SK-N-SH (cell line): Measurements from ENCODE around the gene CCDC74A. TPM values are rescaled to one million over a fixed set of nuclear protein-coding genes. Genes with fewer than 3 reads are reported as not detected.

Source experiments
- CTCF ChIA-PET: fragments of 300-600, 350-600 bp; formaldehyde crosslinking; extraction: SDS; loops from one replicate; lab custom pipeline; 2021; lab: Yijun Ruan, JAX
- POLR2A ChIA-PET: fragments of 350-600 bp; sonication (Branson Sonifier 250); formaldehyde crosslinking; extraction: SDS; loops from one replicate; lab custom pipeline; 2020; ENCODE audit warnings: antibody characterized with exemption, inconsistent platforms; lab: Yijun Ruan, JAX
- DNase-seq: peaks from one replicate; pipeline ENCODE4 v3.0.0; 2012
- H2AFZ ChIP-seq: fragments of 200-600 bp; sonication (generic); 2 replicates; pipeline ENCODE4 v1.8.1; 2016; ENCODE audit warnings: antibody characterized with exemption, mild to moderate bottlenecking, low read depth
- H3F3A ChIP-seq: fragments of 200-600 bp; sonication (generic); replicated peaks from 2 replicates; pipeline ENCODE3; 2016; ENCODE audit warnings: antibody characterized with exemption, mild to moderate bottlenecking; ENCODE audit not compliant: insufficient read depth
- H3K27ac ChIP-seq, 2 experiments: fragments of 200-500 bp in 1 of 2; fragments of 200-600 bp in 1 of 2; sonication (Bioruptor generic) in 1 of 2; sonication (generic), shearing (Covaris generic) in 1 of 2; 2 replicates each; pipeline versions ENCODE4 v1.5.1 to v1.6.1; 2014 to 2016; ENCODE audit warnings: low read depth in 2 of 2, inconsistent platforms in 1 of 2, low read length in 1 of 2, mild to moderate bottlenecking in 1 of 2, mixed read lengths in 1 of 2
- H3K27me3 ChIP-seq: fragments of 200-600 bp; sonication (generic), shearing (Covaris generic); 2 replicates; pipeline ENCODE4 v1.6.1; 2016; ENCODE audit warnings: mixed run types; ENCODE audit not compliant: insufficient read depth
- H3K36me3 ChIP-seq, 2 experiments: fragments of 200-500 bp in 1 of 2; fragments of 200-600 bp in 1 of 2; sonication (Bioruptor generic) in 1 of 2; sonication (generic) in 1 of 2; replicated peaks in 1 of 2; 2 replicates each; pipeline versions ENCODE3 to v1.5.1; 2014 to 2016; ENCODE audit warnings: low read length in 1 of 2, mild to moderate bottlenecking in 1 of 2; ENCODE audit not compliant: insufficient read depth in 2 of 2, control insufficient read depth in 1 of 2
- H3K4me1 ChIP-seq, 2 experiments: fragments of 200-500 bp in 1 of 2; fragments of 200-600 bp in 1 of 2; sonication (Bioruptor generic) in 1 of 2; sonication (generic), shearing (Covaris generic) in 1 of 2; 2 replicates each; pipeline versions ENCODE4 v1.5.1 to v1.6.1; 2014 to 2016; ENCODE audit warnings: low read depth in 1 of 2, low read length in 1 of 2, mixed run types in 1 of 2; ENCODE audit not compliant: insufficient read depth in 2 of 2, control insufficient read depth in 1 of 2
- H3K4me2 ChIP-seq: fragments of 200-600 bp; sonication (generic), shearing (Covaris generic); 2 replicates; pipeline ENCODE4 v1.6.1; 2017; ENCODE audit warnings: mixed run types
- H3K4me3 ChIP-seq, 2 experiments: fragments of 200-500 bp in 1 of 2; fragments of 200-600 bp in 1 of 2; sonication (Bioruptor generic) in 1 of 2; sonication (generic), shearing (Covaris generic) in 1 of 2; 2 replicates each; pipeline versions ENCODE4 v1.5.1 to v1.8.1; 2014 to 2016; ENCODE audit warnings: low read depth in 2 of 2, inconsistent platforms in 1 of 2, low read length in 1 of 2, mild to moderate bottlenecking in 1 of 2, mixed read lengths in 1 of 2, moderate library complexity in 1 of 2
- H3K79me2 ChIP-seq: fragments of 200-600 bp; sonication (generic); 2 replicates; pipeline ENCODE4 v1.8.1; 2017; ENCODE audit warnings: mild to moderate bottlenecking; ENCODE audit not compliant: insufficient read depth
- H3K9ac ChIP-seq: fragments of 200-600 bp; sonication (generic); 2 replicates; pipeline ENCODE4 v1.6.1; 2017; ENCODE audit warnings: mixed run types
- H3K9me2 ChIP-seq: fragments of 200-600 bp; sonication (generic); 2 replicates; pipeline ENCODE4 v1.6.1; 2017; ENCODE audit warnings: mixed run types
- H3K9me3 ChIP-seq: fragments of 200-600 bp; sonication (generic); 2 replicates; pipeline ENCODE4 v1.6.1; 2017; ENCODE audit warnings: mixed run types, mild to moderate bottlenecking, moderate library complexity
- H4K20me1 ChIP-seq: fragments of 200-600 bp; sonication (generic); 2 replicates; pipeline ENCODE4 v1.6.1; 2017; ENCODE audit warnings: mild to moderate bottlenecking, mixed run types; ENCODE audit not compliant: insufficient read depth
- FOSL2 ChIP-seq: IDR thresholded peaks from 2 replicates; pipeline ENCODE4 v1.4.0; 2012; ENCODE audit warnings: low read depth, mild to moderate bottlenecking, moderate library complexity, borderline replicate concordance
- FOXJ3 ChIP-seq: sonication (generic); formaldehyde crosslinking; IDR thresholded peaks from 2 replicates; pipeline ENCODE4 v1.5.1; 2020; ENCODE audit warnings: mild to moderate bottlenecking, missing genetic modification reagents
- FOXM1 ChIP-seq: IDR thresholded peaks from 2 replicates; pipeline ENCODE4 v1.4.0; 2012; ENCODE audit warnings: low read depth, mild to moderate bottlenecking
- GATA2 ChIP-seq: sonication (generic); formaldehyde crosslinking; IDR thresholded peaks from 2 replicates; pipeline ENCODE4 v1.5.0; 2020; ENCODE audit warnings: mild to moderate bottlenecking, missing genetic modification reagents
- IRF3 ChIP-seq: fragments of 150-350 bp; IDR thresholded peaks from 2 replicates; pipeline ENCODE4 v1.6.1; 2016; ENCODE audit warnings: mild to moderate bottlenecking, low read depth, low read length
- JUND ChIP-seq: IDR thresholded peaks from 2 replicates; pipeline ENCODE4 v1.4.0; 2012
- MAX ChIP-seq: IDR thresholded peaks from 2 replicates; pipeline ENCODE4 v1.4.0; 2012; ENCODE audit warnings: low read depth
- MEF2A ChIP-seq: IDR thresholded peaks from 2 replicates; pipeline ENCODE4 v1.4.0; 2012; ENCODE audit warnings: low read depth, borderline replicate concordance
- MXI1 ChIP-seq: IDR thresholded peaks from 2 replicates; pipeline ENCODE4 v1.6.1; 2012; ENCODE audit warnings: mild to moderate bottlenecking, low read depth, low read length, improper control_type of control experiment
- PBX3 ChIP-seq: IDR thresholded peaks from 2 replicates; pipeline ENCODE4; 2012
- REST ChIP-seq: IDR thresholded peaks from 2 replicates; pipeline ENCODE4 v1.6.1; 2012; ENCODE audit warnings: mild to moderate bottlenecking, low read depth, low read length, moderate library complexity
- RXRA ChIP-seq: IDR thresholded peaks from 2 replicates; pipeline ENCODE4 v1.4.0; 2012; ENCODE audit warnings: low read depth, mild to moderate bottlenecking, borderline replicate concordance
- SMC3 ChIP-seq: IDR thresholded peaks from 2 replicates; pipeline ENCODE4 v1.6.1; 2012; ENCODE audit warnings: low read depth, low read length, improper control_type of control experiment
- TCF12 ChIP-seq: IDR thresholded peaks from 2 replicates; pipeline ENCODE4 v1.4.0; 2012
- USF1 ChIP-seq: IDR thresholded peaks from 2 replicates; pipeline ENCODE4 v1.4.0; 2012; ENCODE audit warnings: low read depth, borderline replicate concordance
- USF2 ChIP-seq: fragments of 150-350 bp; IDR thresholded peaks from 2 replicates; pipeline ENCODE4 v1.6.1; 2017; ENCODE audit warnings: antibody characterized with exemption, low read length, low read depth, borderline replicate concordance
- WGBS: methylation state at CpG from one replicate; pipeline ENCODE4 v1.1.6; 2017; ENCODE audit warnings: low lambda C conversion rate; 5-methylcytosine and 5-hydroxymethylcytosine counted together
- polyA plus RNA-seq, 3 experiments: library from polyadenylated mRNA; depleted of rRNA; stranded (reverse); fragments of >200 nt; gene quantifications; 2 replicates each; pipeline ENCODE4 v1.2.3, GENCODE V29; 2012

CCDC74A gene
- polyA plus RNA-seq, 1 of the 3 experiments (the other 2 are of a cell fraction) = 21.3 TPM

GRCh38 chr2:131577812-131578211, 50.1 kb downstream of the CCDC74A start:
- Histone ChIP-seq H3K4me2 (no peak overlapping the region), H2AFZ (no peak overlapping the region), H3K27ac (no peak overlapping the region), H3K79me2 (no peaks in the 10 kb centered on the region), H4K20me1 (no peaks in the 10 kb centered on the region), H3K4me3 (no peak overlapping the region), H3K27me3 (peaks cover 28% of the 10 kb centered on the region), H3K9ac (no peak overlapping the region), H3K9me2 (no peaks in the 10 kb centered on the region), H3K9me3 (no peaks in the 10 kb centered on the region), H3F3A (no peaks in the 10 kb centered on the region), H3K36me3 (no peaks in the 10 kb centered on the region), H3K4me1 (no peaks in the 10 kb centered on the region; a peak in 1 of 4 replicates)
- WGBS = 45% methylated on average over 4 of the region's 4 CpGs
- POLR2A ChIA-PET = no interaction called here
- no peak for DNase-seq
- CTCF ChIA-PET = interaction anchor here (0.5 kb wide), 1 partner anchor 20 kb away, joined by 3 read pairs; no protein-coding TSS in a partner anchor
- no peak for TF ChIP-seq FOXM1
- no peak for TF ChIP-seq PBX3
- TF ChIP-seq SMC3 = no peak
- TF ChIP-seq REST = no peak
- no peak for TF ChIP-seq MAX
- no peak for TF ChIP-seq RXRA
- TF ChIP-seq JUND = no peak
- no peak for TF ChIP-seq MEF2A
- TF ChIP-seq GATA2 (CRISPR knock-in tag) = no peak
- no peak for TF ChIP-seq IRF3
- no peak for TF ChIP-seq MXI1
- TF ChIP-seq TCF12 = no peak

- Histone ChIP-seq H2AFZ (no peak overlapping the region), H3F3A (no peaks in the 10 kb centered on the region), H3K4me1 (no peaks in the 10 kb centered on the region), H3K4me2 (no peak overlapping the region), H3K9me2 (no peaks in the 10 kb centered on the region), H4K20me1 (no peaks in the 10 kb centered on the region), H3K27ac (no peak overlapping the region), H3K36me3 (no peaks in the 10 kb centered on the region), H3K79me2 (no peaks in the 10 kb centered on the region), H3K27me3 (peaks cover 23% of the 10 kb centered on the region), H3K9ac (no peak overlapping the region), H3K4me3 (no peak overlapping the region), H3K9me3 (no peaks in the 10 kb centered on the region)
- no peak for TF ChIP-seq RXRA
- TF ChIP-seq FOXJ3 = no peak
- no peak for TF ChIP-seq MEF2A
- TF ChIP-seq USF2 = no peak
- no peak for TF ChIP-seq USF1
- no peak for TF ChIP-seq FOSL2
- ChIA-PET POLR2A (no interaction called here), CTCF (no interaction called here)
- 52% methylated on average over 7 of the region's 7 CpGs for WGBS
- DNase-seq = no peak
Measured at GRCh38 chr2:131580187-131580586, 52.5 kb downstream of the CCDC74A start.
